ENCODE results near the gene MAP3K19. TPM values are rescaled to one million over a fixed set of nuclear protein-coding genes. Genes with fewer than 3 reads are reported as not detected.
A peak's percentile ranks its signal among the peaks of the same experiment; 100 is the strongest.

MAP3K19 gene
- total RNA-seq, 1 donor: not detected

- no peak for TF ChIP-seq CTCF (IDR thresholded peaks at IDR 0.05; ENCODE audit: insufficient read depth, low read length)
- no peak for DNase-seq (ENCODE audit: low read depth)
- H3K4me3 ChIP-seq (ENCODE audit: low read depth, low read length): no peak overlapping the region
Measured at GRCh38 chr2:134934150-134934549, 113.1 kb downstream of the MAP3K19 start.

GRCh38 chr2:134933732-134934131, 113.5 kb downstream of the MAP3K19 start:
- TF ChIP-seq CTCF (IDR thresholded peaks at IDR 0.05; ENCODE audit: insufficient read depth, low read length): no peak
- H3K4me3 ChIP-seq (ENCODE audit: low read depth, low read length): no peak overlapping the region
- DNase-seq (ENCODE audit: low read depth): no peak

GRCh38 chr2:134932864-134933526, 114.3 kb downstream of the MAP3K19 start:
- no peak for TF ChIP-seq CTCF (IDR thresholded peaks at IDR 0.05; ENCODE audit: insufficient read depth, low read length)
- H3K4me3 ChIP-seq (ENCODE audit: low read depth, low read length): no peak overlapping the region
- DNase-seq (ENCODE audit: low read depth): no peak

DNA sequence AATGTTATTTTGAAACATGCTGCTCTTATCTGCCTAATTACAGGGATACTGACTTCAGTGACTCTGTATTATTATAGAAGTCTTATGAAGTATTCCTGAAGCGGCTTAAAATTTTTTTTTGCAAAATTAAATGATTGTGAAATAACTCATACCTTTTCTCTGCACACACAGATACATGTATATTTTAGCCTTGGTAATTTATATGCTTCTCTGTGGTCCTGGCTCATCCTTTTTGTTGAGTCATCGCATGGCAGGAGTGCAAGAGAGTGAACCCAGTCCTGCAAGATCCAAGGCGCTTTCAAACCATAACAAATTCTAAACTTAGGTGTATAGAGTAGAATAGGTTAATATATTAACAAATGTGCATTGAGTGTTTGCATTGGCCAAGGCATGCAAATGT, 120.1 kb downstream of the MAP3K19 start:
- peak; percentile 29 for DNase-seq (ENCODE audit: low read depth)
- no peak for TF ChIP-seq CTCF (IDR thresholded peaks at IDR 0.05; ENCODE audit: insufficient read depth, low read length)
- H3K4me3 ChIP-seq (ENCODE audit: low read depth, low read length): no peak overlapping the region

DNA sequence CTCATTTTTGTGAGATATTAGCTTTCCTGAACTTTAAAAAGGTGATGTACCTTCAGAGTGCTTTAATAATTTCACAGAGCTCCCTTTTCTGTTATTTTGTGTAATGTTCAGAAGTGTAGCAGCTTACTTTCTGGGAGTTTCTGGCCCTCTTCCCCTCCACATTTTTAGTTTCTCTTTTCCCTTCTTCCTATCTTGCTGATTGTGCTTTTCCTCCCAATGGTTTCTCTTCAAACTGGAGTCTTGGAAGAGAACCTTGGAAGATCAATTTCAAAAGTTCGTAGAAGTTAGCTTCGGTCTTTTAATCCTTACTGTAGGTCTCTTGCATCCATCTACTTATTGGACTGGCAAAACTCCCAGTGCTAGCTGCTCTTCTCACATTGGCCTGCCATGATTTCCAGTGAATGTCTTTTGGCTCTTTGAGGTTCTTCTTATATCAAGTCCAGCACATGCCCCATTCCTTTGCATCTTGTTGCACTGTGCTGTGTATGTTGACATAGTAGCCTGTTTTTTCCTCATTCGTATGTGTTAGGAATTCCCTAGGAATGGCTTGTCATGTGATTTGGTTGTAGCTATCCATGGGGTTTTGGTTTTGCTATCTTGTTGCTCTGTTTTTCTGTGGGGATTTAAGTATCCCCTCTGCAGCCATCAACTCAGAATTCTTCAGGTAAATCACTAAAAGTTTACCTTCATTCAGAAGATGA, 120.9 kb downstream of the MAP3K19 start:
- peak; percentile 27 for DNase-seq (ENCODE audit: low read depth)
- no peak for TF ChIP-seq CTCF (IDR thresholded peaks at IDR 0.05; ENCODE audit: insufficient read depth, low read length)
- no peak overlapping the region for H3K4me3 ChIP-seq (ENCODE audit: low read depth, low read length)

DNA sequence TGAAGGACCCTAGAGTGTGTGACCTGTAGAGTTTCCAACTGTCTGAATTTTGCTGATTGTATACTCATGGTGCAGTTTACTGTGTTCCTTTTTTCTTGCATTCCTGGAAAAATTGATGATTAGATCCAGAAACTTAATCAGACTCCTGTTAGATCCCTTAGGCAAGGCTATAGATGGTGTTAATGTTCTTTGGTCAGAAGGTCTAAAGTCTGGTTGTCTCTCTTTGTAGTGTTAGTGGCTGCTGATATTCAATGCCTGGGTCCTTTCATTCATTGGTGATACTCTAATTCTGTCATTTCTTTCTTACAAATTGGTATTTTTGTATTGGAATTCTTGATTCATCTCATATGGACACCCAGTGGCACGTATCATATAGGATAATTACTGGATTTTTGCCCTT, 122.3 kb downstream of the MAP3K19 start:
- H3K4me3 ChIP-seq (ENCODE audit: low read depth, low read length): no peak overlapping the region
- DNase-seq (ENCODE audit: low read depth): no peak
- TF ChIP-seq CTCF (IDR thresholded peaks at IDR 0.05; ENCODE audit: insufficient read depth, low read length): no peak

Data from fibroblast of the aortic adventitia (primary cell).